ENCODE measurements around the gene TMEM201.

TMEM201 gene

DNA sequence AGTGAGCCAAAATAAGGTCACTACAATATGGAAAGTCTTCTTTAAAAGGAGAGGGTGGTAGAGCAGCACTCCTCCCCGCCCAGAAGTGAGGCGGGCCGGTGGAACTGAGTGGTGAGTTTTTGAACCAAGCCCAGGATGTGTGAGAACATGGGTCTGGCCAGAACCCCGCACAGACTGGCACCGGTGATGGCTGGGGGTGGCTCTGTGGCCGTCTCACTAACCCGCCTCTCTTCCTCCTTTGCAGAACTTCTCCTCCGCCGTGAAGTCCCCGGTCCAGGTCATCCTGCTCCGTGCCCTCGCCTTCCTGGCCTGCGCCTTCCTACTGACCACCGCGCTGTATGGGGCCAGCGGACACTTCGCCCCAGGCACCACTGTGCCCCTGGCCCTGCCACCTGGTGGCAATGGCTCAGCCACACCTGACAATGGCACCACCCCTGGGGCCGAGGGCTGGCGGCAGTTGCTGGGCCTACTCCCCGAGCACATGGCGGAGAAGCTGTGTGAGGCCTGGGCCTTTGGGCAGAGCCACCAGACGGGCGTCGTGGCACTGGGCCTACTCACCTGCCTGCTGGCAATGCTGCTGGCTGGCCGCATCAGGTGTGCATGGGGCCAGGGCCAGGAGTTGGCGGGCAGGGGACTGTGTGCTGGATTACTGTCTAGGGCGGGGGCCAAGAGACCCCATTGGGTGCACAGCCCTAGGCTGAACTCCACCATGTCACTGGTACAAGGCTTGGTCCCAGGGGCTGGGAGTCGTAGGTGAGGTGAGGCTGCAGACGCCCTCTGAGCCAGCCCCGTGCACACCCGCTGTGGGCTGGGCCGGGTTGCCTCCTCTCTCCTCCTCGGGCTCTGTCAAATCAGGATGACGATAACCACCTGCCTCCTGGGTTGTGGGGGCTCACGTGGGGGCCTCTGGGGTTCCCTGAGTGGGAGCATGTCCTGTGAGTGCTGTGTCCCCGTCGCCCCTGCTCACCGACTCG lies 12.4 kb downstream of the TMEM201 start:
- Mint-ChIP-seq H3K27me3 (no peaks in the 10 kb centered on the region), H3K9me3 (no peaks in the 10 kb centered on the region), H3K4me1 (no peaks in the 10 kb centered on the region), H3K36me3 (peaks cover 12% of the 10 kb centered on the region), H3K27ac (no peak overlapping the region), H3K4me3 (no peak overlapping the region)
- DNase-seq (ENCODE audit: low spot score in 2 of 2) (no peak), ATAC-seq (ENCODE audit: low read depth) (no peak)

DNA sequence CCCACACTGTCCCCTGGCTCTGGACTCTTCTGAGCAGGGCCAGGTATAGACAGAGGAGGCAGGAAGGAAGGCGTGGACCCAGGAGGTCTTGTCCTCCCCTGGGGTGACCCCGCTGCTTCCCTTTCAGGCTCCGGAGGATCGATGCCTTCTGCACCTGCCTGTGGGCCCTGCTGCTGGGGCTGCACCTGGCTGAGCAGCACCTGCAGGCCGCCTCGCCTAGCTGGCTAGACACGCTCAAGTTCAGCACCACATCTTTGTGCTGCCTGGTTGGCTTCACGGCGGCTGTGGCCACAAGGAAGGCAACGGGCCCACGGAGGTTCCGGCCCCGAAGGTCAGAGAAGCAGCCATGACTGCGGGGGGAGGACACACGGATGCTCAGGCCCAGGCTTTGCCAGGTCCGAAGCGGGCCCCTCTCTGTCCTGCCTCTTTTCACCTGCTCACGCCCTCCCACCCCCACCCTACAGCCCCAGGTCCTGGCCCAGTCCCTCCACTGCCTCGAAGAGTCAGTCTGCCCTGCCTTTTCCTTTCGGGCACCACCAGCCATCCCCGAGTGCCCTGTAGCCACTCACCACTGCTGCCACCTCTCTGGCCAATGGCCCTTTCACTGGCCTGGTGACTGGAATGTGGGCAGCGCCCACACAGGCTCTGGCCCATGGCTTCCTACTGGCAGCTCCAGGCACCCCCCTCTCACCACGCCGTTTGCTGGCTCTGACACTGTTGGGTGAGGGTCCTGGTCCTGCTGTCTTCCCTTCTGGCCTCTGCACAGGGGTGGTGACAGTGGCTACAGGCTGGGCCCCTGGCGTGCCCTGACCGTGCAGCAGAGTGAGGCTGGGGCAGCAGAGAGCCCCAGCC lies 13.5 kb downstream of the TMEM201 start:
- no peaks in the 10 kb centered on the region for H3K9me3 Mint-ChIP-seq
- H3K27ac Mint-ChIP-seq: no peak overlapping the region
- no peak overlapping the region for H3K4me3 Mint-ChIP-seq
- H3K4me1 Mint-ChIP-seq: no peaks in the 10 kb centered on the region
- no peak for ATAC-seq (ENCODE audit: low read depth)
- DNase-seq (ENCODE audit: low spot score in 2 of 2): no peak
- peaks cover 12% of the 10 kb centered on the region for H3K36me3 Mint-ChIP-seq
- H3K27me3 Mint-ChIP-seq: no peaks in the 10 kb centered on the region

DNA sequence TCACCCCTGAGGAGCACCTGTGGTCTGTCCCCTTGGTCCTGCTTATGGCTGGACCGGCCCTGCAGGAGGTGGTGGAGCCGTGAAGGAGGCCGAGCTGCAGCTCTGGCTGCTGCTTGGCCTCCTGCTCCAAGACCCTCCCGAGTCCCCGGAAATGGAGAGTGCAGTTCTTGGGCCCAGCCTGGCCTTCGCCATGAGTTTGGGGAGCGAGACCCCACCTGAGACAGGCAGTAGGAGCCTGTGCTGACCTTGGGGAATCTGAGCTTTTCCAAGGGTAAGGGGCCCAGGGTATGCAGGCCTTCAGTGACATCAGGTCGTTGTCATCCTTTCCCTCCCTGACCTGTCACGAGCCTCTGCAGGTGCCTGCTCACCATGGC lies 14.1 kb downstream of the TMEM201 start:
- Mint-ChIP-seq H3K27me3 (no peaks in the 10 kb centered on the region), H3K9me3 (no peaks in the 10 kb centered on the region), H3K36me3 (peaks cover 12% of the 10 kb centered on the region), H3K27ac (no peak overlapping the region), H3K4me1 (no peaks in the 10 kb centered on the region), H3K4me3 (no peak overlapping the region)
- ATAC-seq (ENCODE audit: low read depth): no peak
- DNase-seq (ENCODE audit: low spot score in 2 of 2): no peak

DNA sequence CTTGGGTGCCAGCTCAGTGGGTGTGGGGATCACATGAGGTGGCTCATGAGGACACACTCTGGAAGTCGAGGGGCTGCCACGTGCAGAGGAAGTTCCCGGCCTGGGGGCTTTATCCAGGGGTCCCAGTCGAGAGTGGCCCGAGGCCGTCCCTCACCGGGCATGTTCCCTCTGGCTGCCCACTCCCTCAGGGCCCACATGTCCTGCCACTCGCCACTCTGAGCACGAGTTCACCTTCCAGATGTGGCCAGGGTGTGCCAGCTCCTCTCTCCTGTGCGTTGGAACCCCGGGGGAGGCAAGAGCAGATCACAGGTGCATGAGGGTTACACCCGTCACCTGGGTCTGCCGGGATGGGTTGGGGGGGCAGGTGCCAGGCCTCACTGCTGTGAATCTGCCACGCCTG lies 14.6 kb downstream of the TMEM201 start:
- Mint-ChIP-seq H3K27ac (no peak overlapping the region), H3K4me3 (no peak overlapping the region), H3K9me3 (no peaks in the 10 kb centered on the region), H3K36me3 (peaks cover 10% of the 10 kb centered on the region), H3K4me1 (no peaks in the 10 kb centered on the region), H3K27me3 (no peaks in the 10 kb centered on the region)
- DNase-seq (ENCODE audit: low spot score in 2 of 2): no peak
- no peak for ATAC-seq (ENCODE audit: low read depth)

DNA sequence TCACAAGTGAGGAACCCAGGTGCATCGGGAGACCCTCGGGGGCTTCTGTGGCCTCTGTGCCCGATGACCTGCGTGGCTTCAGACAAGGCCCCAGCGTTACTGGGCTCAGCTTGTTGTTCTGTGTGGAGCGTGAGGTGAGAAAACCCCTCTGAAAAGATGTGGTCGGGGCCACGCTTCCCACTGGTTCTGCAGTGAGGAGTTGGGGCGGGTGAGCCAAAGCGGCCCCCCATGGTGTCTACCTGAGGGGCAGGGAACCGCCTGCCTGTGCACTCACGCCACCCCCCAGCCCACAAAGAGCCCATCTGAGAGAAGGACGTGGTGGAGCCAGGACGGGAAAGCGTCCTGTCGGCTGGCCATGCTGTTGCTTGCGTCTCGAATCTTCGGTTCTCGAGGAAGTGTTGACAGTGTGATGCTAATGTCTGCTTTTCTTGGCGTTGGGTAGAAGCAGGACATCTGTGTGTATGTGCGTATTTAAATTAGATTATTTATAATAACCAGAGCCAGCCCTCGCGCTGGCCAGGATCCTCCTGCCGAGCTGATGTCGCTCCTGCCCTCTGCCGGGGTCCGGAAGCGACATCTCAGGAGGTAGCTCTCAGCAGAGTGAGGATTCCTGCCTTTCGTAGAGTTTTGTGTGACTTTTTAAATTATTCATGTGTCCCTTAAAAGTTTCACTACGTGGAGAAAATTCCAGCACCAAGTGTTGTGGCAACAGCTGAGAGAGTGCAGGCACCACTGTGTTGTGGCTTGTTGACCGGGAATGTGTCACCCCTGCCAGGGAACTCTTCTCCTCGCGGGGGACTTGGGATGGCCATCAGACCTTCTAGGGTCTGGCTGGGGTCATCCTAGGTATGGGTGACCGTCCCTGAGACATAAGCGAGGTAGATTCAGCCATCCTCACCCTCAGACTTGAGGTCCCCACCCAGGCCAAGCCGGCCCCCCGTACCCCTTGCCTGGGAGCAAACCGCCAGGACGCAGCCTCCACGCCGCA lies 15.3 kb downstream of the TMEM201 start:
- H3K9me3 Mint-ChIP-seq: no peaks in the 10 kb centered on the region
- no peak overlapping the region for H3K27ac Mint-ChIP-seq
- no peaks in the 10 kb centered on the region for H3K4me1 Mint-ChIP-seq
- peaks cover 10% of the 10 kb centered on the region for H3K36me3 Mint-ChIP-seq
- no peak overlapping the region for H3K4me3 Mint-ChIP-seq
- H3K27me3 Mint-ChIP-seq: no peaks in the 10 kb centered on the region
- no peak for ATAC-seq (ENCODE audit: low read depth)
- no peak for DNase-seq (ENCODE audit: low spot score in 2 of 2)

DNA sequence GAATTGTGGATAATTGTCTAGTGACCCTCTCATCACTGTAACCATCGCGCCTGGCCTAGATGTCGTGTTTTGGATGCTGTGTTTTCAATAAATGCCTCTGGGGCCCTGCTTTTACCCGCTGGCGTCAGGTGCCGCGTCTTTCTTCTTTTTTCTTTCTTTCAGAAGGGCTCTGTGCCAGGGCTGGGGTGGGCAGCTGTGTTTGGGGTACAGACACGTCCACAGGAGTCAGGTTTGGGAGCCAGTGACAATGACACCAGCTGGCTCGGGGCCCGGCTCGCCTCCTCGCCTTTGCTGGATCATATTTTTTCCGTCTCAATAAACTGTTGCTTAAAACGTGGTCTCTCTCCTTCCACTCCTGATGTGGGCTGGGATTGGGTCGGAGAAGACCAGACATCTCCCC lies 16.1 kb downstream of the TMEM201 start:
- DNase-seq (ENCODE audit: low spot score in 2 of 2): no peak
- Mint-ChIP-seq H3K27me3 (no peaks in the 10 kb centered on the region), H3K4me3 (no peak overlapping the region), H3K36me3 (peaks cover 10% of the 10 kb centered on the region), H3K27ac (no peak overlapping the region), H3K9me3 (no peaks in the 10 kb centered on the region), H3K4me1 (no peaks in the 10 kb centered on the region)
- ATAC-seq (ENCODE audit: low read depth): no peak

DNA sequence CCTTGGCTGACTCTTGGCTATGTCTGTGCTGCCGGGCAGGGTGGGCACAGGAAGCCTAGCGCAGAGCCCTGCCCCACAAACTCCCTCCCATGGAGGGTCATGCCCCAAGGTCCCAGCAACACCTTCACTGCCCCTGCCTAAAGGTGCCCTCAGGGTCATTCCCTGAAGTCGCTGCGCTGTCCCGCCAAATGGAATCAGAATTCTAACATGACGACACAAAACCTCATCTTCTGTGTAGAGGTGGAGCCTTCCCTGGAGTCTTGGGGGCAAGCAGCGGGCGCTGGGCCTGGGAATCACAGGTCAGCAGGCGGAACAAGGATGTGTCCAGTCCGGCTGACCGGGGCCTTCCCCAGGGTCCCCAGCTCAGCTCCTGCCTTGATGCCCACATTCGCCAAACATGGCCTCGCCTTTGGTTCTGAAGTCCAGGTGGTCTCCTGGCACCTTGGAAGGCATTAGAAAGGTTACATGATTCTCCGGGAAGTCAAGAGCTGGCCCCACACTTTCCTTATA lies 17.3 kb downstream of the TMEM201 start:
- ATAC-seq (ENCODE audit: low read depth): no peak
- Mint-ChIP-seq H3K4me3 (no peak overlapping the region), H3K27ac (no peak overlapping the region), H3K4me1 (no peaks in the 10 kb centered on the region), H3K36me3 (peaks cover 11% of the 10 kb centered on the region), H3K9me3 (no peaks in the 10 kb centered on the region), H3K27me3 (no peaks in the 10 kb centered on the region)
- DNase-seq (ENCODE audit: low spot score in 2 of 2): no peak

DNA sequence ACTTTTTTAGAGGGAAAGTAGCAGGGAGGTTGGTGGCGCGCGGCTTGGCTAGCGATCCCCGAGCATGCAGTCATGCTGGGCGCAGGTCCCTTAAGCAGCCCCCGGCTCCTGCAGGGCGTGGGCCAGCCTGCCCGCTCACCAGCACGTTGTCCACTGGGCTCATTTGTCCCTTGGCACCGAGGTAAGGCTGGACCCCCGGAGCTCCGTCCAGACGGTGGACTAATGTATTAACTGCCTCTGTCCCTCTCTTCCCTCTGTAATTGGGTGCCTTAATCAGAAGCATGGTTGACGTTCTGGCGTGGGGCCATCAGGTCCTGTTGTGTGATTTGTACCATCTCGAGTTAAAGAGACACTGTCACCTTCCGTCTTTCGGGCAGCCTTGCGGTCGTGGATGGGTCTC lies 17.7 kb downstream of the TMEM201 start:
- Mint-ChIP-seq H3K27me3 (no peaks in the 10 kb centered on the region), H3K36me3 (peaks cover 10% of the 10 kb centered on the region), H3K9me3 (no peaks in the 10 kb centered on the region), H3K27ac (no peak overlapping the region), H3K4me1 (no peaks in the 10 kb centered on the region), H3K4me3 (no peak overlapping the region)
- no peak for ATAC-seq (ENCODE audit: low read depth)
- no peak for DNase-seq (ENCODE audit: low spot score in 2 of 2)

DNA sequence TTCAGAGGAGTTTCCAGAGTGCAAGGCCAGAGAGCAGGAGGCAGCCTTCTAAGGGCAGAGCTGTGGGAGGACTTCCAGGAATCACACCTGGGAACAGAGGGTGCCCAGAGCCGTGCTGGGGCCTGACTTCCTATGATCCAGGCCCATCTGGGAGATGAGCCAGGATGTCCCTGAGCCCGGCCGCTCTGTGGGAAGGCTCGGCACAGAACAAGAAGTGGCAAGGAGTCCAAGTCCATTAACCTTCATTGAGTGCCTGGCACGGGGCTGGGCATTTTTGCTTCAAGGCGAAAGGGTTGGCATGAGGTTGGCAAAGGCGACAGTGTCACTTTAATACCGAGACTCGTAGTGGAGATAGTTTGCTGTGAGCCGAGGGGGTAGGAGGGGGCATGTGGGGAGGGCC lies 18.2 kb downstream of the TMEM201 start:
- H3K27me3 Mint-ChIP-seq: no peaks in the 10 kb centered on the region
- H3K4me3 Mint-ChIP-seq: no peak overlapping the region
- H3K27ac Mint-ChIP-seq: no peak overlapping the region
- no peak for ATAC-seq (ENCODE audit: low read depth)
- no peaks in the 10 kb centered on the region for H3K4me1 Mint-ChIP-seq
- peaks cover 11% of the 10 kb centered on the region for H3K36me3 Mint-ChIP-seq
- H3K9me3 Mint-ChIP-seq: no peaks in the 10 kb centered on the region
- no peak for DNase-seq (ENCODE audit: low spot score in 2 of 2)

DNA sequence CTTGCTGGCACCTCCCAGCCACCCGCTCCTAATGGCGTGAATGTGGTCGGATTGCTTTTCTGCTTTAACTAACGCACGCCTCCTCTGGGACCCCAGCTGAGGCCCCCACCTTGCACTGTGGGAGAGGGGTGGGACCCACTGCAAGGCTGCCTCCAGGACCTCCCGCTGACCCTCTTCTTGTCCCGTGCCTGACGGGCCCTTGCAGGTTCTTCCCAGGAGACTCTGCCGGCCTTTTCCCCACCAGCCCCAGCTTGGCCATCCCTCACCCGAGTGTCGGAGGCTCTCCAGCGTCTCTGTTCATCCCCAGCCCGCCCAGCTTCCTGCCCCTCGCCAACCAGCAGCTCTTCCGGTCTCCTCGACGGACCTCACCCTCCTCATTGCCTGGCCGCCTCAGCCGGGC lies 18.6 kb downstream of the TMEM201 start:
- H3K36me3 Mint-ChIP-seq: peaks cover 10% of the 10 kb centered on the region

DNA sequence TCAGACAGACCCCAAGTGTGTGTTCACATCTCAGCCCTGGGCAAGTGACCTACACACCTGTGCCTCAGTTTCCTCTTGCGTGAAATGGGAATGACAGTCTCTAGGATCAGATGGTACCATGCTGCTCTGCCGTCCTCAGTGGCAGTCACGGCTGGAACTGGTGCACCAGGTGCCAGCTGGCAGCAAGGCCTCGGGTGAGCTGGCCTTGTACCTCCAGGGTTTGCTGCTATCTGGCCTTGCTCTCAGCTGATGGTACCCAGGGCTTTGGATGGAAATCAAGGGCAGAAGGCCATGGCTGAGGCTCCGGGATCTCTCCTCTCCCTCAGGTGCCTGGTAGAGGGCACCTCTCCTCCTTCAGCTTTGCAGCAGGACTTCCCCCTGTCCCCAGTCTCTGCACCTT lies 21.3 kb downstream of the TMEM201 start:
- Mint-ChIP-seq H3K36me3 (peaks cover 8% of the 10 kb centered on the region), H3K27ac (no peak overlapping the region), H3K4me3 (no peak overlapping the region), H3K27me3 (no peaks in the 10 kb centered on the region), H3K9me3 (no peaks in the 10 kb centered on the region), H3K4me1 (no peaks in the 10 kb centered on the region)
- ATAC-seq (ENCODE audit: low read depth) (no peak), DNase-seq (ENCODE audit: low spot score in 2 of 2) (no peak)

More for the DNA sequence above, 18.6 kb downstream of the TMEM201 start:
- H3K9me3 Mint-ChIP-seq: no peaks in the 10 kb centered on the region
- no peak for DNase-seq (ENCODE audit: low spot score in 2 of 2)
- no peaks in the 10 kb centered on the region for H3K27me3 Mint-ChIP-seq
- no peak overlapping the region for H3K27ac Mint-ChIP-seq
- H3K4me3 Mint-ChIP-seq: no peak overlapping the region
- H3K4me1 Mint-ChIP-seq: no peaks in the 10 kb centered on the region
- no peak for ATAC-seq (ENCODE audit: low read depth)

DNA sequence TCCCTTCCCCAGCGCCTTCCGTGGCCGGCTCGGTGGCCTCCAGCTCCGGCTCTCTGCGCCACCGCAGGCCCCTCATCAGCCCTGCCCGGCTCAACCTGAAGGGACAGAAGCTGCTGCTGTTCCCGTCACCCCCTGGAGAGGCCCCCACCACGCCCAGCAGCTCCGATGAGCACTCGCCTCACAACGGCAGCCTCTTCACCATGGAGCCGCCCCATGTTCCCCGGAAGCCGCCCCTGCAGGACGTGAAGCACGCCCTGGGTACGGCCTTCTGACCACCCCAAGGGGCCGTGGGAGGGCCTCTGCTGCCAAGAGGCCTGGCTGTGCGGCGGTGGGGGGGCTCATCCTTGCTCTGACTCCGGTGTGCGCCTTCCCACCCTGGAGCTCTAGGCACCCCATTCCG lies 21.8 kb downstream of the TMEM201 start:
- H3K4me1 Mint-ChIP-seq: no peaks in the 10 kb centered on the region
- H3K27ac Mint-ChIP-seq: no peak overlapping the region
- H3K9me3 Mint-ChIP-seq: no peaks in the 10 kb centered on the region

DNA sequence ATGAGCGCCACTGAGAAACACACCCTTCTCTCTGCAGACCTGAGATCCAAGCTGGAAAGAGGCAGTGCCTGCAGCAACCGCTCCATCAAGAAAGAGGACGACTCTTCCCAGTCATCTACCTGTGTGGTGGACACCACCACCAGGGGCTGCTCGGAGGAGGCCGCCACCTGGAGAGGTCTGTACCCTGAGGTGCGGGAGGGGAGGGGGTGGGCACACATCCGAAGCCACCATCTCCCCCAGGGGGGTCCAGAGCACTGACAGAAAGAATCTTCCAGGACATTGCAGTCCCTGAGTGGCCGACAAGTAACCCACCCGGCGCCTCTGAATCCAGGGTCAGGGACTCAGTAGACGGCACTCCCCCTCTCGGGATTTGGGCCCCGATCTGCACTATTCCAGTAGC lies 23.0 kb downstream of the TMEM201 start:
- DNase-seq (ENCODE audit: low spot score in 2 of 2) (no peak), ATAC-seq (ENCODE audit: low read depth) (no peak)
- no peaks in the 10 kb centered on the region for H3K9me3 Mint-ChIP-seq
- H3K4me1 Mint-ChIP-seq: no peaks in the 10 kb centered on the region
- no peaks in the 10 kb centered on the region for H3K27me3 Mint-ChIP-seq
- H3K4me3 Mint-ChIP-seq: no peak overlapping the region
- no peak overlapping the region for H3K27ac Mint-ChIP-seq
- H3K36me3 Mint-ChIP-seq: peaks cover 5% of the 10 kb centered on the region

More for the DNA sequence above, 21.8 kb downstream of the TMEM201 start:
- H3K36me3 Mint-ChIP-seq: peaks cover 5% of the 10 kb centered on the region
- DNase-seq (ENCODE audit: low spot score in 2 of 2): no peak
- no peak overlapping the region for H3K4me3 Mint-ChIP-seq
- no peak for ATAC-seq (ENCODE audit: low read depth)
- H3K27me3 Mint-ChIP-seq: no peaks in the 10 kb centered on the region

All from memory B cell (primary cell).